ENCODE data around the gene PSME3.

PSME3 gene

DNA sequence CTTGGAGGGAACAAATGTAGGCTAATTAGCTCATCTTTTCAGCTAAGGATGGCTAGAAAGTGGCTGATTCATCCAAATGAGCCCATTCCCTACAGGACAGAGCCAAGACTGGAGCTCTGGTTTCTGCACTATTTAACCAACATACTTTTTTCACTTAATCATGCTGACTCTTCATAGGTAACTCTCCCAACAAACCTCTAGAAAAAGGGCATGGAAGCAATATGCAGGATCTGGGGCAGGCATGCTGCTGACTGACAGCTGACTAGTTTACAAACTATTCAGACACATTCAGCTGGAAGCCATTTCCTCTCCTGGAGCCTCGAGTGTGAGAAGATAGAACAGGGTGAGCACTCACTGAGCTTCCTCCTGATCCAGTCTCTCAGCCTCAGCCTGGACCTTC is 15.3 kb upstream of the PSME3 start:
- DNase-seq (ENCODE audit: low read depth in 2 of 2), result peak in 1 of 2 donors; percentile 77
- TF ChIP-seq, protein P1, sequence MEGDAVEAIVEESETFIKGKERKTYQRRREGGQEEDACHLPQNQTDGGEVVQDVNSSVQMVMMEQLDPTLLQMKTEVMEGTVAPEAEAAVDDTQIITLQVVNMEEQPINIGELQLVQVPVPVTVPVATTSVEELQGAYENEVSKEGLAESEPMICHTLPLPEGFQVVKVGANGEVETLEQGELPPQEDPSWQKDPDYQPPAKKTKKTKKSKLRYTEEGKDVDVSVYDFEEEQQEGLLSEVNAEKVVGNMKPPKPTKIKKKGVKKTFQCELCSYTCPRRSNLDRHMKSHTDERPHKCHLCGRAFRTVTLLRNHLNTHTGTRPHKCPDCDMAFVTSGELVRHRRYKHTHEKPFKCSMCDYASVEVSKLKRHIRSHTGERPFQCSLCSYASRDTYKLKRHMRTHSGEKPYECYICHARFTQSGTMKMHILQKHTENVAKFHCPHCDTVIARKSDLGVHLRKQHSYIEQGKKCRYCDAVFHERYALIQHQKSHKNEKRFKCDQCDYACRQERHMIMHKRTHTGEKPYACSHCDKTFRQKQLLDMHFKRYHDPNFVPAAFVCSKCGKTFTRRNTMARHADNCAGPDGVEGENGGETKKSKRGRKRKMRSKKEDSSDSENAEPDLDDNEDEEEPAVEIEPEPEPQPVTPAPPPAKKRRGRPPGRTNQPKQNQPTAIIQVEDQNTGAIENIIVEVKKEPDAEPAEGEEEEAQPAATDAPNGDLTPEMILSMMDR (IDR thresholded peaks at IDR 0.05; ENCODE audit: low read depth, low read length), result no peak
- no peak overlapping the region for H3K4me3 ChIP-seq (replicated peaks in 1 of 2; ENCODE audit: low read depth in 2 of 2, low read length in 2 of 2)

DNA sequence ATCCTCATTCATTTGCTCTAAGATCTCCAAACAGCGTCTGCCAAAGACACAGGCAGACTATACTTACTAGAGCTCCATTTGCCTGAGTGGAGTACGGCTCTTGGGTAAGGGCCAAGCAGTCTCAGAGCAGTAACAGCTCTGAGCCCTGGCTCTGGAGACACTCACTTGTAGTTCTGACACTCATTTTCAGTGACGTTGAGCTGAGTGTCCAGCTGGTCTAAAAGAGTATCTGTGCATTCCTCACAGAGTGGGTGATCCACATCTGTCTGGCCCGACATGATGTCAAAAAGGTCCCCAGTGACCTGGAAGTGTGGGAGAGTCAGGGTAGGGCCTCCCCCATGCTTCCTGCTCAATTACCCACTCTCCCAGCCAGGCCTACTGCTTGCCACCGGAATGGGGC is 14.8 kb upstream of the PSME3 start:
- DNase-seq (ENCODE audit: low read depth in 2 of 2), result peak; percentile 22 to 81
- no peak overlapping the region for H3K4me3 ChIP-seq (replicated peaks in 1 of 2; ENCODE audit: low read depth in 2 of 2, low read length in 2 of 2)
- TF ChIP-seq, protein P1 (IDR thresholded peaks at IDR 0.05; ENCODE audit: low read depth, low read length), result no peak

DNA sequence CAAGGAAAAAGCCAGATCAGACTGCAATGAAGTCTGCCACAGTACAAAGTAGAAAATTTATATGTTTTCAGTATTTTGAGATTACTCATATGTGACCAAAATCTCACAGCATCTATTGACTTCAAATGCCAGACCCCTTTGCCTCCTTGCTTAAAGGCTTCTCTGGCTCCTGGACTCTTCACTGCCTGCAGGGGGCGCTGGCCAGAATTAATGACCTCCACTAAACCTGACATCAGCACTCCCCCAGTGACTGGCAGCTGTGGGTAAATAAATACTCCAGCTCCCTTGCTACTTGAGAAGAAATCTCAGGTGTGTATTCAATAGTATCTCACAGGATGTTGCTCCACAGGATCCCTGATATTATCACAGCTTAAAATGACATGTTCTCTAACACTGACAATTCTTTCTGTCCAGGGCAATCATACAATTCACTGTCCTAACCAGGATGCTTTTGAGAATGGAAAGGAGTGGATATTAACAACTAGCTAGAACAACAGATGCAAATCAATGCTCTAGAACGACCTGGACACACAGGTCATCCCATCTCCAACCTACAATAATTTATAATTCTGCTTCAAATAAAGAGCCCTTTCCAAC is 13.2 kb upstream of the PSME3 start:
- DNase-seq (ENCODE audit: low read depth in 2 of 2), result peak; percentile 71 to 77
- TF ChIP-seq, protein P1 (IDR thresholded peaks at IDR 0.05; ENCODE audit: low read depth, low read length), result peak; percentile 84
- H3K4me3 ChIP-seq (replicated peaks in 1 of 2; ENCODE audit: low read depth in 2 of 2, low read length in 2 of 2), result no peak overlapping the region

DNA sequence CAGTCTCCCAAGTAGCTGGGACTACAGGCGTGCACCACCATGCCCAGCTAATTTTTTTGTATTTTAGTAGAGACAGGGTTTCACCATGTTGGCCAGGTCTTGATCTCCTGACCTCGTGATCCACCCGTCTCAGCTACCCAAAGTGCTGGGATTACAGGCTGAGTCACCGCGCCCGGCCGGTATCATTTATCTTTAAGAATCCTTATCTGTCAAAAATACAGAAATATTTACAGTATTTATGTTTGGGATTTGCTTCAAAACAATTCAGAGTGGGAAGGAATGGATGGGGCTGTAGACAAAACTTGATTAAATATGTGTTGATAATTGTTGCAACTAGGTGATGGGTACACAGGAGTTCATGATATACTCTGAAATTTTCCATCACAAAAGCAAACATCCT is 12.0 kb upstream of the PSME3 start:
- TF ChIP-seq, protein P1 (IDR thresholded peaks at IDR 0.05; ENCODE audit: low read depth, low read length), result no peak
- DNase-seq (ENCODE audit: low read depth in 2 of 2), result no peak
- H3K4me3 ChIP-seq (replicated peaks in 1 of 2; ENCODE audit: low read depth in 2 of 2, low read length in 2 of 2), result no peak overlapping the region

DNA sequence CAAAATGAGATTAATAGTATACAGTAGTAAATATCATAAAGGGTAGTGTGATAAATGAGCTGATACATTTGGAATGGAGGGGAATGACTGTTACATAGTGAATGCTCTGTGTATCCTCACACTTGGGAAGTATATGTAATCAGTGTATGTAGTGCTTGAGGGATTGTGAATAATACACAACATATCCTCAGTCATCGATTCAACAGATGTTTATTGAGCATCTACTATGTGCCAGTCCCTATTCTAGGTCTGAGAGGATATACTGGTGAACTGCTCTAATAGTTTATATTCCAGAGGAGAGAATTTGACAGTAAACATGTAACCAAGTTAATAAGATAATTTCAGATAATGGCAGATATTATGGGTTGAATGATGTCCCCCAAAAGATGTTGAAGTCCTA is 5.7 kb upstream of the PSME3 start:
- DNase-seq (ENCODE audit: low read depth in 2 of 2), result no peak
- TF ChIP-seq, protein P1 (IDR thresholded peaks at IDR 0.05; ENCODE audit: low read depth, low read length), result no peak
- no peak overlapping the region for H3K4me3 ChIP-seq (replicated peaks in 1 of 2; ENCODE audit: low read depth in 2 of 2, low read length in 2 of 2)

DNA sequence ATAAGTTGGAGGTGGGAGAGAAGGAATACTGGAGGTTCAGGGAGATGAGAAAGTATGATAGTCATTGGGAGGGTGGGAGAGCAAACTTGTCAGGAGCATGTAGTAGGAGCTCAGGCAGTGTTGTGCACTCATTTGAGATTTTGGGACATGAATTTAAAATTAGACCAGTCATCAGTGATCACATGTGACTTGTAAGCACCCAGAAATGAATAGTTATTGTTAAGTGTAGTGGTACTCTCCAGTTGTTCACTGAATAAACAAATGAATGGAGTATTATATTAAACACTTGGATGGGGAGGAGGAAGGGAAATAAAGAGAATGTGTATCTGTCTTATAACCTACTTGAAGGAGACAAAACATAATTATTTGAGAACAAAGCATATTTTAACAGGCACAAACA is 2.2 kb upstream of the PSME3 start:
- TF ChIP-seq, protein P1 (IDR thresholded peaks at IDR 0.05; ENCODE audit: low read depth, low read length), result no peak
- no peak for DNase-seq (ENCODE audit: low read depth in 2 of 2)
- H3K4me3 ChIP-seq (replicated peaks in 1 of 2; ENCODE audit: low read depth in 2 of 2, low read length in 2 of 2), result no peak overlapping the region
